T-helper 9 cell (primary cell): Measurements from ENCODE around the gene KRTAP10-8.
"Not testable (repeated sequence)": the region's sequence is repeated elsewhere in the genome, so short reads cannot be mapped to it uniquely, and the experiment has no call there.

Source experiments
- DNase-seq: peaks from one replicate; pipeline ENCODE4 v3.0.0-alpha.2; 2020

The KRTAP10-8 gene

GRCh38 chr21:44618909-44619308 lies 7.0 kb downstream of the KRTAP10-8 start:
- peak; percentile 37 for DNase-seq

DNA sequence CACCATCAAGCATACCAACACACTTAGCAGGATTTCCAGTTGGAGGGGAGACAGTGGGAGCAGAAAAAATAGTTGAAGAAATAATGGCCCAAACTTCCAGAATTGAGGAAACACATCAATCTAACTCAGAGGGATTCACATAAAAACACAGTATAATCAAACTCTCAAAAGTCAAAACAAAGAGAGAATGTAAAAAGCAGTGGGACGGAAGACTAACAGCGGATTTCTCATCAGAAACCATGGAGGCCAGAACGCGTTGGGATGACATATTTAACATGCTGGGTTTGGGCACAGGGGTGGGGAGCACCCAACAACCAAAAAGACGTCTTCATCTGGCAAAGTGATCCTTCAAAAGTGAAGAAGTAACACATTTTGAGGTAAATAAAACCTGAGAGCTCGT lies 8.0 kb downstream of the KRTAP10-8 start:
- DNase-seq: no peak

- no peak for DNase-seq
Observed at GRCh38 chr21:44623575-44623974, 11.7 kb downstream of the KRTAP10-8 start.

GRCh38 chr21:44625756-44626155 lies 13.9 kb downstream of the KRTAP10-8 start:
- DNase-seq: no peak

DNA sequence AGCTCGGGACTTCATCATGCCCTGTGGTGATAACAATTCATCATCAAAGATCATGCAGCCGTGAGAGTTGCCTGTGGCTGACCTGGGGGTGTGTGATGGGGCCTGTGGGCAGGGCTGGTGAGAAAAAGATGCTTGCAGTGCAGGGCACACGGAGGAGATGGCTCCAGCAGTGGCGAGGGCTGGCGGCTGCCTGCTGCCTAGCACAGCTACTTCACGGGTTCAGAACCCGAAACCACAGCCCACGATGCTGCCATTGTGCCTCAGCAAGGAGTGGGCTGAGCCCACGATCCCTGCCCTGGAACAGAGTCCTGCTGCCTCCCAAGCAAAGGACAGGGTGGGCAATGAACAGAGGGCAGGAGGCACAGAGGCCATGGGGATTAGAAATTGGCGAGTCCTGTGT lies 14.4 kb downstream of the KRTAP10-8 start:
- DNase-seq: no peak

DNA sequence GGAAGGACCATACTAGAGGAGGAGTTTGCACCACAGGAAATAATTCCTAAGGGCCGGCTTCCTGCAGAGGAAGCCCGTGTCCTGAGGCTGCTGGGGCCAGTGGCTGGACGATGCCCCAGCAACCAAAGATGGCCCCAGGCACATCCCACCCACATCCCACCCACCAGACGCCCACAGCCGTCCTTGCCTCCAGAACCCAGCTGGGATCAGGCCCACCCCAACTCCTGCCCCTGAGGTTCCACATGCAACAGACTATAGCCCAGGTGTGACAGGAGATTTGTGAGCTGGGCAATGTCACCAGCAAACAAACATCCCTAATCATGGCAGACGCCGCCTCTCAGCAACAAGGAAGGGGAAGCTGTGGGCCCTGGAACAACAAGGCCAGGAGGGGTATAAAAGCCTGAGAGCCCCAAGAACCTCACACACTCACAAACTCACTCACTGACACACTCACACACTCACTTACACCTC lies 14.8 kb downstream of the KRTAP10-8 start, which contains the start of gene KRTAP10-9:
Gene KRTAP10-9 (plus strand): TSS at position 421 of the 471 bp plus-strand sequence. CDS start 79 bp downstream, outside the sequence.
- no peak for DNase-seq

DNA sequence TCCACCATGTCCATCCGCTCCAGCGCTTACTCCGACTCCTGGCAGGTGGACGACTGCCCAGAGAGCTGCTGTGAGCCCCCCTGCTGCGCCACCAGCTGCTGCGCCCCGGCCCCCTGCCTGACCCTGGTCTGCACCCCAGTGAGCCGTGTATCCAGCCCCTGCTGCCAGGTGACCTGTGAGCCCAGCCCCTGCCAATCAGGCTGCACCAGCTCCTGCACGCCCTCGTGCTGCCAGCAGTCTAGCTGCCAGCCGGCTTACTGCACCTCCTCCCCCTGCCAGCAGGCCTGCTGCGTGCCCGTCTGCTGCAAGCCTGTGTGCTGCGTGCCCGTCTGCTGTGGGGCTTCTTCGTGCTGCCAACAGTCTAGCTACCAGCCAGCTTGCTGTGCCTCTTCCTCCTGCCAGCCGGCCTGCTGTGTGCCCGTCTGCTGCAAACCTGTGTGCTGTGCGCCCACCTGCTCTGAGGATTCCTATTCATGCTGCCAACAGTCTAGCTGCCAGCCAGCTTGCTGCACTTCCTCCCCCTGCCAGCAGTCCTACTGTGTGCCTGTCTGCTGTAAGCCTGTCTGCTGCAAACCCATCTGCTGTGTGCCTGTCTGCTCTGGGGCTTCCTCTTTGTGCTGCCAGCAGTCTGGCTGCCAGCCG lies 15.4 kb downstream of the KRTAP10-8 start:
- not testable (repeated sequence) for DNase-seq

DNA sequence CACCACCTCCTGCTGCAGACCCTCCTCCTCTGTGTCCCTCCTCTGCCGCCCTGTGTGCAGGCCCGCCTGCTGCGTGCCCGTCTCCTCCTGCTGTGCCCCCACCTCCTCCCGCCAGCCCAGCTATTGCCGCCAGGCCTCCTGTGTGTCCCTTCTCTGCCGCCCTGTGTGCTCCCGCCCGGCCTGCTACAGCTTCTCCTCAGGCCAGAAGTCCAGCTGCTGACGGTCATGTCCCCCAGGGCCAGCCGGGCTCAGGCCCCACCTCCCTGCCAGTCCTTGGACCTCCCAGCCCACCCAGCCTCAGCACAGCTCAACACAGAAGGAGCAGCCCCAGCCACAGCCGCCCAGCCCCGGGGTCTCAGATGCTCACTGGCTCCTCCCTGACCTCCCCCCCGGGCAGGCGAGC lies 16.0 kb downstream of the KRTAP10-8 start:
- DNase-seq: not testable (repeated sequence)

DNA sequence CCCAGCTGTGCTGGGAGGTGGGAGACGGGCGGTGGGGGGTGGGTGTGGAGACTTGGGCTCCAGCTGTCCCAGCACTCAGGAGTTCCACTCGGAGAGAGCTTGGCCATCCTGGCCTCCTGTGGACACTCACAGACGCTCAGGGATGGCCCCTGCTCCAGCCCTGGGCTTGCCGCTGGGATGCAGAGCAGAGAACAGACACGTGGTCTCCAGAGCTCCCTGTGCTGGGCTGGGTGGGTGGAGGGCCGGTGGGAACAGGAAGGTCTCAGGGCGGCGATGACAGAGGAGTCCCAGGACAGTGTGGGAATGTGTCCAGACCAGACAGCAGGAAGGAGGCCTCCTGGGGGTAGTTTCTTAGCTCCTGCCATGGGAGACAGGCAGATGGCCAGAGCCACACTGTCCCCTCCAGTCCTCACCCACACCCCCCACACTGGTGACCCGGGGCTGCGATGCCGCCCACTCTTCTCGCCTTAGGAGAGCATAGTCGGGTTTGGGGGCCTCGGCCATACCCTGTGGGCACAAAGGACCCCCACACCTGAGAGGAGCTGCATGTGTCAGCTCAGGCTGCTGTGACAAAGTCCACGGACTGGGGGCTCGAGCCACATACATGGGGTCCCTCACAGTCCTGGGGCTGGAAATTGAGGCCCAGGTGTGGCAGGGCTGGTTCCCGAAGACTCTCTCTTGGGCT lies 17.0 kb downstream of the KRTAP10-8 start:
- DNase-seq: no peak

DNA sequence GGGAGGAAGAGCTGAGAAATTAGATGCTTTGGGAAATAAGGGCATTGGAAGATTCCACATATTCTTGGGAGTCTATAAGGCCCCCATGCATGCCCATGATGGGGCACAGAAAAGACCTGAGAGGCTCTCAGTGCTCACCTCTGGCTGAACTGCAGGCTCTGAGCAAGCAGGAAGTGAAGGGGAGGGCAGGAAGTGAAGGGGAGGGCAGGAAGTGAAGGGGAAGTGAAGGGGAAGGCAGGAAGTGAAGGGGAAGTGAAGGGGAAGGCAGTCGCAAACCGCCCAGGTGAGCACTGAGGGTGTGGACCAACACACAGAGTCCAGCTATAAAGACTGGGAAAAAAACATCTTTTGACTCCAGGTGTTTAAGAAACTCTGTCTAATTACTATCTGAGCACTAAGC lies 18.6 kb downstream of the KRTAP10-8 start:
- no peak for DNase-seq

- no peak for DNase-seq
Observed at GRCh38 chr21:44632067-44632466, 20.2 kb downstream of the KRTAP10-8 start.

GRCh38 chr21:44636209-44637017 lies 24.5 kb downstream of the KRTAP10-8 start:
- no peak for DNase-seq

- DNase-seq: no peak
Observed at GRCh38 chr21:44637018-44637850, 25.4 kb downstream of the KRTAP10-8 start, which contains the start of gene KRTAP10-10. Gene KRTAP10-10, plus strand, starts transcription at chr21:44637356. Its CDS starts 62 bp downstream, at chr21:44637418.

- not testable (repeated sequence) for DNase-seq
Observed at GRCh38 chr21:44637851-44638348, 26.0 kb downstream of the KRTAP10-8 start.

GRCh38 chr21:44638506-44639330 lies 26.8 kb downstream of the KRTAP10-8 start:
- not testable (repeated sequence) for DNase-seq

DNA sequence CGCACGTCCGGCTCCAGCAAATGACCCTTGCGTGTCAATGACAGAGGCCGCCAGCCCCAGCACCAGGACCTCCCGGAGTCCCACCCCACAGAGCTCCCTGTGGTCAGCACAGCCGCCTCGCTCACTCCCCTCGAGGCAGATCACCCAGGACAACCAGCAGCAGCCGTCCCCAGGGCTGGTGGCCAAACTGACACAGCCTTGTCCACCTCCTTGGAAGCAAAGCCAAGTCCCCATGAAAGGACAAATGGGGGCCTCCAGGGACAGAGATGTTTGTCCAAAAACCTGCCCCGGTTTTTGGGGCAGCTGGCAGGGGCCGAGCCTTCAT lies 27.4 kb downstream of the KRTAP10-8 start:
- no peak for DNase-seq

- no peak for DNase-seq
Observed at GRCh38 chr21:44640761-44641160, 28.9 kb downstream of the KRTAP10-8 start.

GRCh38 chr21:44643741-44644310 lies 31.9 kb downstream of the KRTAP10-8 start:
- DNase-seq: no peak

GRCh38 chr21:44644878-44645277 lies 33.0 kb downstream of the KRTAP10-8 start:
- DNase-seq: no peak

DNA sequence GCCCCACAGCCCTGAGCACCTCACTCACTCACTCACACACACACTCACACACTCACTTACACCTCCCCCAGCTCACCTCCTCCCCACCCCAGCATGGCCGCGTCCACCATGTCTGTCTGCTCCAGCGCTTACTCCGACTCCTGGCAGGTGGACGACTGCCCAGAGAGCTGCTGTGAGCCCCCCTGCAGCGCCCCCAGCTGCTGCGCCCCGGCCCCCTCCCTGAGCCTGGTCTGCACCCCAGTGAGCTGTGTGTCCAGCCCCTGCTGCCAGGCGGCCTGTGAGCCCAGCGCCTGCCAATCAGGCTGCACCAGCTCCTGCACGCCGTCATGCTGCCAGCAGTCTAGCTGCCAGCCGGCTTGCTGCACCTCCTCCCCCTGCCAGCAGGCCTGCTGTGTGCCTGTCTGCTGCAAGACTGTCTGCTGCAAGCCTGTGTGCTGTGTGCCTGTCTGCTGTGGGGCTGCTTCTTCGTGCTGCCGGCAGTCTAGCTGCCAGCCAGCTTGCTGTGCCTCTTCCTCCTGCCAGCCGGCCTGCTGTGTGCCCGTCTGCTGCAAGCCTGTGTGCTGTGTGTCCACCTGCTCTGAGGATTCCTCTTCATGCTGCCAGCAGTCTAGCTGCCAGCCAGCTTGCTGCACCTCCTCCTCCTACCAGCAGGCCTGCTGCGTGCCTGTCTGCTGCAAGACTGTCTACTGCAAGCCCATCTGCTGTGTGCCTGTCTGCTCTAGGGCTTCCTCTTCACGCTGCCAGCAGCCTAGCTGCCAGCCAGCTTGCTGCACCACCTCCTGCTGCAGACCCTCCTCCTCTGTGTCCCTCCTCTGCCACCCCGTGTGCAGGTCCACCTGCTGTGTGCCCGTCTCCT lies 34.7 kb downstream of the KRTAP10-8 start, which contains the start of gene KRTAP10-11:
Gene KRTAP10-11 (plus strand): TSS at position 49 of the 856 bp plus-strand sequence. CDS start 45 bp downstream, at position 94.
- not testable (repeated sequence) for DNase-seq
